ENCODE measurements around the gene ERFL. TPM values are rescaled to one million over a fixed set of nuclear protein-coding genes. Genes with fewer than 3 reads are reported as not detected.
A peak's percentile ranks its signal among the peaks of the same experiment; 100 is the strongest.
"Not testable (repeated sequence)": the region's sequence is repeated elsewhere in the genome, so short reads cannot be mapped to it uniquely, and the experiment has no call there.

Gene ERFL
- total RNA-seq, 4 donors from 2014 or later: 0.94 to 1.7 (median 1.7) TPM; not detected in 1

- Histone ChIP-seq H3K27me3 (no peaks in the 10 kb centered on the region), H3K4me1 (peaks cover 0 to 47% (median 30%) of the 10 kb centered on the region in 4 donors), H3K4me3 (peak within 1 kb of the TSS in 2 of 4 donors; percentile 55 to 58), H3K9me3 (no peaks in the 10 kb centered on the region), H3K36me3 (no peaks in the 10 kb centered on the region), H3K27ac (peak within 1 kb of the TSS; percentile 56 to 98 (median 79))
- TF ChIP-seq CTCF (IDR thresholded peaks at IDR 0.05) (no peak), POLR2A (IDR thresholded peaks at IDR 0.05) (no peak)
- DNase-seq: peak in 2 of 3 donors; percentile 94
These were observed 51.1 kb downstream of the ERFL start, which contains the start of gene CD79A for GRCh38 chr19:41876847-41877832. CD79A (plus strand) TSS chr19:41877279; CDS start chr19:41877305, 26 bp downstream.

GRCh38 chr19:41875973-41876372 is 52.3 kb downstream of the ERFL start:
- H3K27ac ChIP-seq: peak overlapping the region; percentile 56 to 98 (median 79)
- DNase-seq, H3K4me3 ChIP-seq, H3K9me3 ChIP-seq, H3K27me3 ChIP-seq: not testable (repeated sequence)
- H3K4me1 ChIP-seq: peaks cover 0 to 59% (median 35%) of the 10 kb centered on the region in 4 donors
- H3K36me3 ChIP-seq: peaks cover 0 to 11% (median 0%) of the 10 kb centered on the region in 3 donors

- Histone ChIP-seq H3K27ac (peak overlapping the region; percentile 9 to 98 (median 64)), H3K27me3 (no peaks in the 10 kb centered on the region), H3K4me1 (peaks cover 3 to 60% (median 53%) of the 10 kb centered on the region in 4 donors), H3K9me3 (no peaks in the 10 kb centered on the region), H3K36me3 (peaks cover 0 to 28% (median 0%) of the 10 kb centered on the region in 3 donors), H3K4me3 (no peak overlapping the region)
- peak; percentile 87 to 93 (median 89) for DNase-seq
- TF ChIP-seq POLR2A (IDR thresholded peaks at IDR 0.05) (no peak), CTCF (IDR thresholded peaks at IDR 0.05) (peak; percentile 67 to 90 (median 79))
These were observed 55.2 kb downstream of the ERFL start for GRCh38 chr19:41872775-41873647.

- H3K27me3 ChIP-seq: no peaks in the 10 kb centered on the region
- H3K9me3 ChIP-seq: no peaks in the 10 kb centered on the region
- H3K36me3 ChIP-seq: peaks cover 0 to 28% (median 0%) of the 10 kb centered on the region in 3 donors
- no peak for TF ChIP-seq CTCF (IDR thresholded peaks at IDR 0.05)
- no peak for TF ChIP-seq POLR2A (IDR thresholded peaks at IDR 0.05)
- no peak for DNase-seq
- H3K27ac ChIP-seq: peak overlapping the region; percentile 62 to 98 (median 70)
- H3K4me1 ChIP-seq: peaks cover 3 to 60% (median 57%) of the 10 kb centered on the region in 4 donors
- H3K4me3 ChIP-seq: no peak overlapping the region
These were observed 55.9 kb downstream of the ERFL start for GRCh38 chr19:41872384-41872774.

GRCh38 chr19:41871573-41872383 is 56.5 kb downstream of the ERFL start:
- H3K36me3 ChIP-seq: peaks cover 0 to 28% (median 0%) of the 10 kb centered on the region in 3 donors
- H3K4me3 ChIP-seq: peak overlapping the region in 1 of 4 donors; percentile 7
- TF ChIP-seq POLR2A (IDR thresholded peaks at IDR 0.05): no peak
- no peak for TF ChIP-seq CTCF (IDR thresholded peaks at IDR 0.05)
- H3K9me3 ChIP-seq: no peaks in the 10 kb centered on the region
- peak overlapping the region; percentile 62 to 98 (median 70) for H3K27ac ChIP-seq
- peaks cover 3 to 56% (median 56%) of the 10 kb centered on the region in 4 donors for H3K4me1 ChIP-seq
- no peaks in the 10 kb centered on the region for H3K27me3 ChIP-seq
- peak in 2 of 3 donors; percentile 89 to 93 for DNase-seq

All from Peyer's patch (tissue), 4 donors.